OCI-LY3 (cell line): Measurements from ENCODE around the gene LRFN2.

Experiments used
- H2AFZ ChIP-seq: fragments of 200-600, 300-600 bp; shearing (Covaris generic); 2 replicates; pipeline ENCODE4 v1.6.0; 2014; ENCODE audit warnings: antibody characterized with exemption, low read depth, low read length
- H3K27ac ChIP-seq: fragments of 200-600, 300-600 bp; sonication (generic); 2 replicates; pipeline ENCODE4 v1.5.1; 2014; ENCODE audit warnings: mild to moderate bottlenecking, low read length, moderate library complexity, mixed read lengths
- H3K27me3 ChIP-seq: fragments of 200-600, 300-600 bp; sonication (generic); 2 replicates; pipeline ENCODE4 v1.6.1; 2014; ENCODE audit warnings: low read depth, low read length, mixed read lengths
- H3K36me3 ChIP-seq: fragments of 200-600, 300-600 bp; sonication (generic); replicated peaks from 2 replicates; pipeline ENCODE3; 2014; ENCODE audit warnings: low read depth, low read length, mixed read lengths
- H3K4me1 ChIP-seq: fragments of 300-600, 200-600 bp; sonication (generic); 2 replicates; pipeline ENCODE4 v1.6.1; 2014; ENCODE audit warnings: low read length, mixed read lengths
- H3K4me2 ChIP-seq: fragments of 200-600, 300-600 bp; sonication (generic); 2 replicates; pipeline ENCODE4 v1.6.1; 2014; ENCODE audit warnings: low read length, mixed read lengths
- H3K4me3 ChIP-seq: fragments of 300-600, 200-600 bp; sonication (generic); 2 replicates; pipeline ENCODE4 v1.5.1; 2014; ENCODE audit warnings: antibody characterized with exemption, mild to moderate bottlenecking, low read length, moderate library complexity
- H3K79me2 ChIP-seq: fragments of 300-600, 200-600 bp; shearing (Covaris generic); 2 replicates; pipeline ENCODE4 v1.6.1; 2014; ENCODE audit warnings: mild to moderate bottlenecking, low read length, mixed read lengths
- H3K9ac ChIP-seq: fragments of 300-600, 200-600 bp; shearing (Covaris generic); 2 replicates; pipeline ENCODE4 v1.6.0; 2014; ENCODE audit warnings: mild to moderate bottlenecking, low read length, moderate library complexity
- H3K9me3 ChIP-seq: fragments of 200-600, 300-600 bp; shearing (Covaris generic); 2 replicates; pipeline ENCODE4 v1.6.1; 2014; ENCODE audit warnings: low read length, mixed read lengths; ENCODE audit not compliant: insufficient read depth
- H4K20me1 ChIP-seq: fragments of 200-600, 300-600 bp; sonication (generic); 2 replicates; pipeline ENCODE4 v1.6.1; 2016; ENCODE audit warnings: low read length, mixed read lengths; ENCODE audit not compliant: insufficient read depth
- CTCF ChIP-seq: fragments of 200-600, 300-600 bp; sonication (generic); IDR thresholded peaks from 2 replicates; pipeline ENCODE4 v1.5.1; 2014; ENCODE audit warnings: antibody characterized with exemption, low read length, low read depth
- EZH2phosphoT487 ChIP-seq: fragments of 200-600 bp; shearing (Covaris generic); IDR thresholded peaks from 2 replicates; pipeline ENCODE4 v1.6.1; 2018; ENCODE audit warnings: antibody characterized with exemption, mixed run types, low read depth

The LRFN2 gene

GRCh38 chr6:40399888-40400457 is 187.2 kb downstream of the LRFN2 start:
- Histone ChIP-seq H3K4me2 (no peak overlapping the region), H3K4me3 (no peak overlapping the region), H3K27ac (no peak overlapping the region), H3K36me3 (no peaks in the 10 kb centered on the region), H2AFZ (no peak overlapping the region), H3K9me3 (no peaks in the 10 kb centered on the region), H3K9ac (no peak overlapping the region), H4K20me1 (no peaks in the 10 kb centered on the region), H3K79me2 (no peaks in the 10 kb centered on the region), H3K4me1 (no peaks in the 10 kb centered on the region), H3K27me3 (no peaks in the 10 kb centered on the region)
- TF ChIP-seq CTCF (no peak), EZH2phosphoT487 (no peak)

GRCh38 chr6:40398810-40399477 is 188.2 kb downstream of the LRFN2 start:
- no peak overlapping the region for H2AFZ ChIP-seq

GRCh38 chr6:40398034-40398691 is 189.0 kb downstream of the LRFN2 start:
- Histone ChIP-seq H4K20me1 (no peaks in the 10 kb centered on the region), H3K9ac (no peak overlapping the region), H3K4me3 (no peak overlapping the region), H3K36me3 (no peaks in the 10 kb centered on the region), H2AFZ (no peak overlapping the region), H3K4me1 (no peaks in the 10 kb centered on the region), H3K27me3 (no peaks in the 10 kb centered on the region), H3K27ac (no peak overlapping the region), H3K4me2 (no peak overlapping the region), H3K79me2 (no peaks in the 10 kb centered on the region), H3K9me3 (no peaks in the 10 kb centered on the region)
- TF ChIP-seq EZH2phosphoT487 (no peak), CTCF (no peak)

More at GRCh38 chr6:40398810-40399477, 188.2 kb downstream of the LRFN2 start:
- TF ChIP-seq CTCF = no peak
- TF ChIP-seq EZH2phosphoT487 = no peak
- Histone ChIP-seq H4K20me1 (no peaks in the 10 kb centered on the region), H3K36me3 (no peaks in the 10 kb centered on the region), H3K9me3 (no peaks in the 10 kb centered on the region), H3K79me2 (no peaks in the 10 kb centered on the region), H3K4me3 (no peak overlapping the region), H3K4me2 (no peak overlapping the region), H3K9ac (no peak overlapping the region), H3K27ac (no peak overlapping the region), H3K27me3 (no peaks in the 10 kb centered on the region), H3K4me1 (no peaks in the 10 kb centered on the region)

GRCh38 chr6:40397287-40398033 is 189.7 kb downstream of the LRFN2 start:
- no peak for TF ChIP-seq EZH2phosphoT487
- no peak for TF ChIP-seq CTCF
- H3K27ac ChIP-seq = no peak overlapping the region

More at GRCh38 chr6:40397287-40398033, 189.7 kb downstream of the LRFN2 start:
- Histone ChIP-seq H3K4me3 (no peak overlapping the region), H3K27me3 (no peaks in the 10 kb centered on the region), H3K4me1 (no peaks in the 10 kb centered on the region), H4K20me1 (no peaks in the 10 kb centered on the region), H3K9ac (no peak overlapping the region), H3K9me3 (no peaks in the 10 kb centered on the region), H2AFZ (no peak overlapping the region), H3K4me2 (no peak overlapping the region), H3K79me2 (no peaks in the 10 kb centered on the region), H3K36me3 (no peaks in the 10 kb centered on the region)
